Measurements from ENCODE around the gene DOCK2. TPM values are rescaled to one million over a fixed set of nuclear protein-coding genes. Genes with fewer than 3 reads are reported as not detected.

The DOCK2 gene
- total RNA-seq, 4 donors from 2014 or later = 2.3 to 11.2 (median 3.2) TPM

- H3K27me3 ChIP-seq = no peaks in the 10 kb centered on the region
- no peaks in the 10 kb centered on the region for H3K9me3 ChIP-seq
- 41% methylated on average over 1 of the region's 1 CpG for WGBS
- H3K36me3 ChIP-seq = no peaks in the 10 kb centered on the region
- no peaks in the 10 kb centered on the region for H3K4me1 ChIP-seq
- no peak for DNase-seq (ENCODE audit: low spot score in 2 of 2)
- H3K4me3 ChIP-seq = no peak overlapping the region
- no peak for TF ChIP-seq CTCF (IDR thresholded peaks at IDR 0.05)
- TF ChIP-seq POLR2A (IDR thresholded peaks at IDR 0.05) = no peak
- TF ChIP-seq POLR2AphosphoS5 (IDR thresholded peaks at IDR 0.05) = no peak
- TF ChIP-seq EP300 (IDR thresholded peaks at IDR 0.05) = no peak
- no peak overlapping the region for H3K27ac ChIP-seq
Observed at GRCh38 chr5:169744336-169744735, 107.3 kb downstream of the DOCK2 start.

- no peak for DNase-seq (ENCODE audit: low spot score in 2 of 2)
- Histone ChIP-seq H3K4me1 (no peaks in the 10 kb centered on the region), H3K4me3 (no peak overlapping the region), H3K9me3 (no peaks in the 10 kb centered on the region), H3K36me3 (no peaks in the 10 kb centered on the region), H3K27ac (no peak overlapping the region), H3K27me3 (no peaks in the 10 kb centered on the region)
- WGBS = 87% methylated on average over 6 of the region's 6 CpGs
- TF ChIP-seq CTCF (IDR thresholded peaks at IDR 0.05) = no peak
Observed at GRCh38 chr5:169745441-169746146, 108.5 kb downstream of the DOCK2 start.

GRCh38 chr5:169746147-169746694 is 109.1 kb downstream of the DOCK2 start:
- DNase-seq (ENCODE audit: low spot score in 2 of 2) = no peak
- WGBS = 80% methylated on average over 5 of the region's 5 CpGs
- Histone ChIP-seq H3K9me3 (no peaks in the 10 kb centered on the region), H3K27me3 (no peaks in the 10 kb centered on the region), H3K4me3 (no peak overlapping the region), H3K4me1 (no peaks in the 10 kb centered on the region), H3K27ac (no peak overlapping the region), H3K36me3 (no peaks in the 10 kb centered on the region)
- TF ChIP-seq CTCF (IDR thresholded peaks at IDR 0.05) = no peak
- no peak for TF ChIP-seq POLR2AphosphoS5 (IDR thresholded peaks at IDR 0.05)
- no peak for TF ChIP-seq POLR2A (IDR thresholded peaks at IDR 0.05)
- TF ChIP-seq EP300 (IDR thresholded peaks at IDR 0.05) = no peak

- H3K36me3 ChIP-seq = no peaks in the 10 kb centered on the region
- H3K4me1 ChIP-seq = no peaks in the 10 kb centered on the region
- H3K27me3 ChIP-seq = no peaks in the 10 kb centered on the region
- H3K27ac ChIP-seq = no peak overlapping the region
- DNase-seq (ENCODE audit: low spot score in 2 of 2) = no peak
- H3K4me3 ChIP-seq = no peak overlapping the region
- H3K9me3 ChIP-seq = no peaks in the 10 kb centered on the region
- 86% methylated on average over 3 of the region's 3 CpGs for WGBS
- no peak for TF ChIP-seq POLR2AphosphoS5 (IDR thresholded peaks at IDR 0.05)
- TF ChIP-seq POLR2A (IDR thresholded peaks at IDR 0.05) = no peak
- no peak for TF ChIP-seq CTCF (IDR thresholded peaks at IDR 0.05)
- no peak for TF ChIP-seq EP300 (IDR thresholded peaks at IDR 0.05)
Observed at GRCh38 chr5:169748174-169748573, 111.1 kb downstream of the DOCK2 start.

- H3K9me3 ChIP-seq = no peaks in the 10 kb centered on the region
- TF ChIP-seq POLR2AphosphoS5 (IDR thresholded peaks at IDR 0.05) (no peak), EP300 (IDR thresholded peaks at IDR 0.05) (no peak), POLR2A (IDR thresholded peaks at IDR 0.05) (no peak), CTCF (IDR thresholded peaks at IDR 0.05) (no peak)
- DNase-seq (ENCODE audit: low spot score in 2 of 2) = no peak
- no peak overlapping the region for H3K4me3 ChIP-seq
- H3K36me3 ChIP-seq = no peaks in the 10 kb centered on the region
- no peaks in the 10 kb centered on the region for H3K27me3 ChIP-seq
- WGBS = 87% methylated on average over 3 of the region's 3 CpGs
- H3K4me1 ChIP-seq = no peaks in the 10 kb centered on the region
- H3K27ac ChIP-seq = no peak overlapping the region
Observed at GRCh38 chr5:169749295-169749694, 112.2 kb downstream of the DOCK2 start.
